Islet of Langerhans (tissue), 1 donor: ENCODE data around the gene CRYBA2.
A peak's percentile ranks its signal among the peaks of the same experiment; 100 is the strongest.

Experiments
- FAIRE-seq: peaks from one replicate; lab custom pipeline; 2011; peaks lifted over from hg19 to GRCh38; lab: Jason Lieb, UNC

The CRYBA2 gene

GRCh38 chr2:218981881-218982585, 11.2 kb downstream of the CRYBA2 start:
- FAIRE-seq: no peak

GRCh38 chr2:218981390-218981880, 11.8 kb downstream of the CRYBA2 start:
- FAIRE-seq: no peak

GRCh38 chr2:218980735-218981389, 12.4 kb downstream of the CRYBA2 start:
- no peak for FAIRE-seq

- FAIRE-seq: no peak
Observed at GRCh38 chr2:218979846-218980734, 13.1 kb downstream of the CRYBA2 start.

- FAIRE-seq: no peak
Observed at GRCh38 chr2:218975060-218975777, 18.0 kb downstream of the CRYBA2 start.

- no peak for FAIRE-seq
Observed at GRCh38 chr2:218970894-218971293, 22.3 kb downstream of the CRYBA2 start.

GRCh38 chr2:218964041-218964771, 29.0 kb downstream of the CRYBA2 start:
- FAIRE-seq: peak; percentile 96

- no peak for FAIRE-seq
Observed at GRCh38 chr2:218963601-218964000, 29.6 kb downstream of the CRYBA2 start.

GRCh38 chr2:218962859-218963492, 30.2 kb downstream of the CRYBA2 start:
- peak; percentile 93 for FAIRE-seq

GRCh38 chr2:218961651-218962570, 31.3 kb downstream of the CRYBA2 start:
- no peak for FAIRE-seq

- no peak for FAIRE-seq
Observed at GRCh38 chr2:218961229-218961628, 32.0 kb downstream of the CRYBA2 start.

- no peak for FAIRE-seq
Observed at GRCh38 chr2:218960309-218961165, 32.7 kb downstream of the CRYBA2 start.

GRCh38 chr2:218959761-218960308, 33.4 kb downstream of the CRYBA2 start:
- no peak for FAIRE-seq

GRCh38 chr2:218959141-218959731, 34.0 kb downstream of the CRYBA2 start, which contains the start of gene CDK5R2:
CDK5R2 (plus strand) TSS chr2:218959666; CDS start chr2:218959821, 155 bp downstream.
- peak; percentile 56 for FAIRE-seq

GRCh38 chr2:218958276-218958675, 34.9 kb downstream of the CRYBA2 start:
- no peak for FAIRE-seq

GRCh38 chr2:218957671-218958070, 35.6 kb downstream of the CRYBA2 start:
- no peak for FAIRE-seq

GRCh38 chr2:218956039-218956438, 37.2 kb downstream of the CRYBA2 start:
- no peak for FAIRE-seq
